CD4-positive, alpha-beta T cell treated with Interleukin-1 beta for 1 hour (primary cell): ENCODE results near the gene PSRC1.

ENCODE experiments used
- DNase-seq, 2 donors: peaks; one replicate each; pipeline ENCODE4 v3.0.0-alpha.2; 2020 to 2022

The PSRC1 gene

GRCh38 chr1:109256971-109257681 is 25.8 kb downstream of the PSRC1 start:
- DNase-seq: no peak

DNA sequence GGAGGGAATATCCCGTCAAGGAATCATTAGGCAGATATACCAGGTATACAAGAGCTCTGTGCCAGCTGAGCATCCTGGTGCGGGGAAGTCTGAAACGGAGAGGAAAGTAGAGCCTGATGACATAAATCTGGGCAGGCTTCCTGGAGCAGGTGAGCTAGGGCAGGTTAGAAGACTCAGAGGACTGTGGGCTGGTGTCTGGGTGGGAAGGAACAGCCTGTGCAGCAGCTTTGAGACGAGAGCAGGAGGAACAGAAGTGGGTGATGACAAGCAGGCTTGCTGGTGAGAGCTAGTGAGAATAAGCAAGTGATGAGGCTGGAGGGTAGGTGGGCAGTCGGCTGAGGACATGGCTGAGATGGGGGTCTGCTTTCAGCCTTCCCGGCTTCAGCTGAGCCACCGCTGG is 26.9 kb downstream of the PSRC1 start:
- no peak for DNase-seq

DNA sequence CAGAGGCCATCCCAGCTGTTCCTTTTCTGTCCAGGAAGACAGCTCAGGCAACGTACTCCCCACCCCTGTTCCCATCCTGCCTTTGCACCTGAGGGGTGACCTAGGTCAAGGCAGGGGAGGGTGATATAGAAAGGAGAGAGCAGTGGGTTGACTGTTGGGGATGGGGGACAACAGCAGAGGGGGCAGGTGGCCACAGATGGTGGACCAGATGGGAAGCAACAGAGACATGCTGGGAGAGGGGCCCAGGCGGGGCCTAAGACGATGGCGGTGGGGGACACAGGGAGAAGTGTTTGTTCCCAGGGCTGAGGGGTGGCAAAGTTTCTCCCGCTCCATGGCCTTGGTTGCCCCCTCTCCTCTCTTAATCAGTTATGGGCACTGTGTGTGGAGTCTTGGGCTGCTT is 27.3 kb downstream of the PSRC1 start:
- DNase-seq: no peak

DNA sequence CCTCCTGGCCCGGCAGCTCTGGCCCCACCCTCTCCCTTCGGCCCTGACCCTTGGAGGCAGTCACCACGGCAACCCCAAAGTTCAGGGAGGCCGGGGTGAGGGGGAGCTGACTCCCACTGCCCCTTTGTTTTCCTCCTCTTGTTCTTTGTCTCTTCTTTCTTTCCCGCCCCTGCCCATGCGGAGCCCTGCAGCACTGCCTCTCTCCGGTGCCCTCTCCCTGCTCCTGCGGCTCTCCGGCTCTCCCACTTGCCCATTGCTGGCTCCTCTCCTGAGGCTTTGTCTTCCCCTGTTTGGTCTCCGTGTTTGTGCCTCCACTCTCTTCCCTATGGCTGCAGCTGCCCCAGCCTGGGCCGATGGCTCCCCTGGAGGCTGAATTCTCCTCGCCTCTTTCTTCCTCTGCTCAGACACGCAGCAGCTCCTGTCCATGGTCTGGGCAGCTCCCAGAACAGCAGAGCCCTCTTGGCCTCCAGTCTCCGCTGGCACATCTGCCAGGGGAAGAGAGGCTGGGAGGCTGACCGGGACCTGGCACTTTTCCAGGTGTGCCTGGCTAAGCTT is 27.8 kb downstream of the PSRC1 start:
- no peak for DNase-seq

DNA sequence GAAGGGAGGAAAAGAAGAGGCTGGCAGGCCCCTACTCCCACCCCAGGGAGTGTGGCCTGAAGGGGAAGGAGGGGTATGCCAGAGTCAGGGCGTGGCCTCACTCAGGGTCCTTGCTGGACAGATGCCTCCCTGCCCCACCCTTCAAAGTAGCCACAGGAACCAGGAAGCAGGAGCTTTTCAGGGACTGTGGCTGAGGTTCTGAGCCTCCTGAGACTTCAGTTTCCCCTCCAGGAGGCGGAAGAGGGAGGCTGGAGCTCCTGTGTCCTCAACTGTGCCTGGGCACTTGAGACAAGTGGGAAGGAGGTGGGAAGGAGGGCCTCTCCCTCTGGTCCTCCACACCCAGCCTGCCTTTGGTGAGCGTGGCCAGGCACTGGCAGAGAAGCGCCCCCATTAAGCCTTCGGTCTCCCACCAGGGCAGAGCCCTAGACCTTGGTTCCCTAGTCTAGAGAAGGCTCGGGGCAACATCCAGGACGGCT is 28.3 kb downstream of the PSRC1 start:
- DNase-seq: no peak

- DNase-seq: no peak
Observed at GRCh38 chr1:109253803-109254620, 28.9 kb downstream of the PSRC1 start.

GRCh38 chr1:109252893-109253802 is 29.8 kb downstream of the PSRC1 start:
- DNase-seq: no peak

DNA sequence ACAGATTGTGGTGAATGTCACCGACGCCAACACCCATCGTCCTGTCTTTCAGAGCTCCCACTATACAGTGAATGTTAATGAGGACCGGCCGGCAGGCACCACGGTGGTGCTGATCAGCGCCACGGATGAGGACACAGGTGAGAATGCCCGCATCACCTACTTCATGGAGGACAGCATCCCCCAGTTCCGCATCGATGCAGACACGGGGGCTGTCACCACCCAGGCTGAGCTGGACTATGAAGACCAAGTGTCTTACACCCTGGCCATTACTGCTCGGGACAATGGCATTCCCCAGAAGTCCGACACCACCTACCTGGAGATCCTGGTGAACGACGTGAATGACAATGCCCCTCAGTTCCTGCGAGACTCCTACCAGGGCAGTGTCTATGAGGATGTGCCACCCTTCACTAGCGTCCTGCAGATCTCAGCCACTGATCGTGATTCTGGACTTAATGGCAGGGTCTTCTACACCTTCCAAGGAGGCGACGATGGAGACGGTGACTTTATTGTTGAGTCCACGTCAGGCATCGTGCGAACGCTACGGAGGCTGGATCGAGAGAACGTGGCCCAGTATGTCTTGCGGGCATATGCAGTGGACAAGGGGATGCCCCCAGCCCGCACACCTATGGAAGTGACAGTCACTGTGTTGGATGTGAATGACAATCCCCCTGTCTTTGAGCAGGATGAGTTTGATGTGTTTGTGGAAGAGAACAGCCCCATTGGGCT is 30.6 kb downstream of the PSRC1 start:
- DNase-seq: no peak

- no peak for DNase-seq
Observed at GRCh38 chr1:109251277-109252166, 31.4 kb downstream of the PSRC1 start.

DNA sequence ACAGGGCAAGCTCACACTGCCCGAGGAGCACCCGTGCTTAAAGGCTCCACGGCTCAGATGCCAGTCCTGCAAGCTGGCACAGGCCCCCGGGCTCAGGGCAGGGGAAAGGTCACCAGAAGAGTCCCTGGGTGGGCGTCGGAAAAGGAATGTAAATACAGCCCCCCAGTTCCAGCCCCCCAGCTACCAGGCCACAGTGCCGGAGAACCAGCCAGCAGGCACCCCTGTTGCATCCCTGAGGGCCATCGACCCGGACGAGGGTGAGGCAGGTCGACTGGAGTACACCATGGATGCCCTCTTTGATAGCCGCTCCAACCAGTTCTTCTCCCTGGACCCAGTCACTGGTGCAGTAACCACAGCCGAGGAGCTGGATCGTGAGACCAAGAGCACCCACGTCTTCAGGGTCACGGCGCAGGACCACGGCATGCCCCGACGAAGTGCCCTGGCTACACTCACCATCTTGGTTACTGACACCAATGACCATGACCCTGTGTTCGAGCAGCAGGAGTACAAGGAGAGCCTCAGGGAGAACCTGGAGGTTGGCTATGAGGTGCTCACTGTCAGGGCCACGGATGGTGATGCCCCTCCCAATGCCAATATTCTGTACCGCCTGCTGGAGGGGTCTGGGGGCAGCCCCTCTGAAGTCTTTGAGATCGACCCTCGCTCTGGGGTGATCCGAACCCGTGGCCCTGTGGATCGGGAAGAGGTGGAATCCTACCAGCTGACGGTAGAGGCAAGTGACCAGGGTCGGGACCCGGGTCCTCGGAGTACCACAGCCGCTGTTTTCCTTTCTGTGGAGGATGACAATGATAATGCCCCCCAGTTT is 32.3 kb downstream of the PSRC1 start:
- DNase-seq: no peak

- no peak for DNase-seq
Observed at GRCh38 chr1:109249654-109250401, 33.1 kb downstream of the PSRC1 start.

DNA sequence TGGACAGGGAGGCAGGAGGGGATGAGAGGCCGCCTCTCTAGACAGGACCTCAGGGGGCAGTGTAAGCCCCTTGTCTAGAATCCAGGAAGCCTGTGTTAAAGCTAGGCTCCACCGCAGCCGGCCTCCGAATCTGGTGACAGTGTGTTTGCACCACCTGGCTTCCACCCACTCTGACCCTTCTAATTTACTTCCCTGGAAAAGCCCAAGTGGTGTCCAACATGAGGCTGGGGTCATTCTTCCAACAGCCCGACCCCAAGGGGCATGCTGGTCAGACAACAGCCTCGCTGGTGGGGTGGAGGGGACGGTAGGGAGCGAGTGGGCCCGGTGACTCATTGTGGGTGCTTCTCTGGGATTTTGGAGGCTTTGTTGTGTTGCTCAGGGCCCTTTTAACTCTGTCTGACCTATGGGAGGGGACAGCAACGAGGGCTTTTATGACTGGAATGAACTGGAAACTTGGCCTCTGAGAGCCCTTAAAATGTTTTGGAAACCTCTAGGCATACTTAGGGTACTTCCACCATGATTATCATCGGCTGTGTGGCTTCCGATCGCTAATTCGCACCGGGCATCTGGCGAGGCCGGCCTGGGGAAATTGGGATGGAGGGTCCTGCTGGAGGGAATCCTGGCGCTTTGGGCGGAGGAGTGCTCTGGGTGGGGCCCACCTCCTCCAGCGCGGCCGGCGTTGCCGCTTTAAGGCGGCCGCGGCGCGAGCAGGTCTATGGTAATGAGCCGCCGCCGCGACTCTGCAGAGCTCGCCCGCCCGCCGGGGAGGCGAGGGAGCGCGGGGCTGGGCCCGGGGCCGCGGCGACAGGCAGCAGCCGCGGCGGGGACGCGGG is 33.9 kb downstream of the PSRC1 start, which contains the start of gene CELSR2:
CELSR2 (plus strand) TSS at position 743 of the 833 bp plus-strand sequence. CDS start 541 bp downstream, outside the sequence.
- DNase-seq: peak; percentile 62 to 66

DNA sequence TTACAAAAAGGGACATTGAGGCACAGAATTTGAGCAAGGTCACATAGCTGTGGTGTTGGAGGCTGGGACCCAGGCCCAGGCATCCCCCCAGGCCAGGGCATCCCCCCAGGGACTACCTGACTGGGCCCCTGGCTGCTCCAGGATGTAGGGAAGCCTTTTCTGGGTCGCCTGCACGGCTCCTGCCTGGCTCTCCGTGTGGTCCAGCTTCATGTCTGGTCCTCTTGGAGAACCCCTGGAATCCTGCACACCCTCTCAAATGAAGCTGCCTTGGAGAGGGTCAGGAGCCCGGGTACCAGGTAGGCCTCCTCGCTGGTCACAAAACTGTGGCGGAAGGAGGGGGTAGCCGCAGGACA is 34.5 kb downstream of the PSRC1 start:
- DNase-seq: no peak

DNA sequence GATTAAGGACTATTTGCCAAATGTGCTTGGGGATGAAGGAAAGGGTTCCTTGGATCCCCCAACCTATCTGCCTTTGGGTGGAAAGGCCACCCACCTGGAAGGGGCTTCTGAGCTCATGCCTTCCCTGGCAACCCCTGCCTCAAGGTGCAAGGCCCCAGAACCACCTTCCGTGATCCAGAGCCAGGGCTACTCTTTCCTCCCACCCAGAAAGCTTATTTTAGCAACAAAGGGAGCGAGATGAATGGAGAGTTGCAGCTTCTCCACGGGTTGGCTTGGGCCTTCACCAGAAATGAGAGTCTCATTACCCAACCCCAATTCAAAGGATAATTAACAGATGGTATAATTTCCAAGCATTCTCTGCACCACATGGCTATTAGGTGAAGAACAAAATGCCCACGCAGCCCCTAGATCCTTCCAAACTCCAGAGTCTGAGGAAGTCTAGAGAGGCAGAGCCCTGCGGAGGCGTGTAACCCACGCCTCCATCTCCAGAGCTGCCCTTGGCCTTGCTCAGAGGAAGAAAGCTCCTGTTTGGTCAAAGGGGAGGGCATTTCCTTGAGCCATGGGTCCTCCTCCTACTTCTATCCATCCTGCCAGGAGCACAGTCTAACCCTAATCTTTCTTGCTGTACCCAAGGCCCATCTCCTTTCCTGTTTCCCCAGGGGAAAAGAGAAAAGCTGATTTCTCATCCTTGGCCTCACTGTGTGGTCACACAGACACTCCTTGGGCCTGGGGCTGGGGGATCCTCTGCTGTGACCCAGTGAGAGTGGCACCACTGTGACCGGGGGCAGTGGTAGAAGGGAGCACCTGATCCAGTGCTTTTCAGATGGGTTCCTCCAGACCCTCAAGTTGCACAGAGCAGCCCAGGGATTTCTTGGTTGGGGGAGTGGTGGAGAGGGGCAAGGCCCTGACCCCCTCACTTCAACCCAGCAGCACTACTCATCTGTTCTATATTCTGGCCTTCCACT is 35.3 kb downstream of the PSRC1 start:
- no peak for DNase-seq

GRCh38 chr1:109246141-109246551 is 36.8 kb downstream of the PSRC1 start:
- no peak for DNase-seq

DNA sequence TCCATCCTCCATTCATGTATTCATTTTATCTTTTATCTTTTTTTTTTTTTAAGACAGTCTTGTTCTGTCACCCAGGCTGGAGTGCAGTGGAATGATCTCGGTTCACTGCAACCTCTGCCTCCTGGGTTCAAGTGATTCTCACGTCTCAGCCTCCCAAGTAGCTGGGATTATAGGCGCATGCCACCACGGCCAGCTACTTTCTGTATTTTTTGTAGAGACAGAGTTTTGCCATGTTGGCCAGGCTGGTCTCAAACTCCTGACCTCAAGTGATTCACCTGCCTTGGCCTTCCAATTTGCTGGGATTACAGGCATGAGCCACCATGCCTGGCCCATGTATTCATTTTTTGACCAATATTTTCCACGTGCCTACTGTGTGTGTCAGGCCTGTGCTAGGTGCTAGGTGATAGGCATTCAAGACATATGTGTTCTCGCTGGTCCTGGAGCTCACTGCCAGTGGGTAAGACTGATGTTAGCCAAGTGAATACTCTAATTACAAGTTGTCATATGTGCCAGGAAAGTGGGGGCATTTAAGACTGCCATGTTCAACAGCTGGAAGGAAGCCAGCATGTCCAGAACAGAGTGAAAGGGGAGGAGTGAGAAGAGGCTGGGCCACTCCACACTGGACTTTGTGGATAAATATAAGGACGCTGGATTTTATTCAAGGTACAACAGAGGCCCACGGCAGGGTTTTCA is 38.9 kb downstream of the PSRC1 start:
- no peak for DNase-seq
